Stimulated activated CD4-positive, alpha-beta T cell treated with anti-CD3 and anti-CD28 coated beads, Interleukin-2, amount 100 ng/mL, for 4 hours (primary cell): Measurements from ENCODE around the gene FTO.

Source experiments
- DNase-seq: peaks from one replicate; pipeline ENCODE4 v3.0.0-alpha.2; 2020; ENCODE audit warnings: low read depth

Gene FTO

DNA sequence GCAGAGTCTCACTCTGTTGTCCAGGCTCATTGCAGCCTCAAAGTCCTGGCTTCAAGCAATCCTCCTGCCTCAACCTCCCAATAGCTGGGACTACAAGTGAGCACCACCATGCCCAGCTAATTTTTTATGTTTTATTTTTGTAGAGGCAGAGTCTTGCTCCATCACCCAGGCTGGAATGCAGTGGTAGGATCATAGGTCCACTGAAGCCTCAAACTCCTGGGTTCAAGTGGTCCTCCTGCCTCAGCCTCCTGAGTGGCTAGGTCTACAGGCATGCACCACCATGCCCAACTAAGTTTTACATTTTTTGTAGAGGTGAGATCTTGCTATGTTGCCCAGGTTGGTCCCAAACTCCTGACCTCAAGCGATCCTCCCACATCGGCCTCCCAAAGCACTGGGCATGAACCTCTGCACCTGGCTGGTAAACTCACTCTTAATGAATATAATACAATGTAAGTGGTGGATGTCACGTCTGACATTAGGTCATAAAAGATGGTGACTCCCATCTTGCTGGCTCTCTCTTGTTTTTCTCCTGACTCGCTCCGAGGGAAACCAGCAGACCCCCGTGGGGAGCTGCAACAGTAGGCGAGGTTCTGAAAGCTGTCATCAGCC is 456.4 kb downstream of the FTO start:
- DNase-seq, result no peak

GRCh38 chr16:54160939-54161897 is 457.3 kb downstream of the FTO start:
- DNase-seq, result no peak

DNA sequence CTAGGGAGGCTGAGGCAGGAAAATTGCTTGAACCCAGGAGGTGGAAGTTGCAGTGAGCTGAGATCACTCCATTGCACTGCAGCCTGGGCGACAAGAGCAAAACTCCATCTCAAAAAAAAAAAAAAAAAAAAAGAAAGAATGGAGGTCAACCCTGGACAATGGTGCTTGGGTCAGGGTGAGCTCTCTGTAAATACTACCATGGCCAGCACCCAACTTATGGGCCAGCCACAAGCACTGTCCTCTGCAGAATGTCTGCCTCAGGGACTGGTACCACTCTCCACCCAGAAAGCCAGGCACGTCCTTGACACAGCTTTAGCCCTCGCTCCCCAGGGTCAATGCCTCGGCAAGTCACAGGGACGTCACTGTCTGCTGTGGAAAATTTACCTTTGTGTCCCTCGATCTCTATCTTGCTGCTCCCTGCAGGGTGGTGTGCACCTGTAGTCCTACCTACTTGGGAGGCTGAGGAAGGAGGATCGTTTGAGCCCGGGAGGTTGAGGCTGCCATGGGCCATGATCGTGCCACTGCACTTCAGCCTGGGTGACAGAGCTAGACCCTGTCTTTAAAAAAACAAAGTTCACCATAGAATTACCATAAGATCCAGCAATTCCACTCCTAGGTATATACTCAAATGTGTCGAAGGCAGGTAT is 459.4 kb downstream of the FTO start:
- DNase-seq, result no peak

DNA sequence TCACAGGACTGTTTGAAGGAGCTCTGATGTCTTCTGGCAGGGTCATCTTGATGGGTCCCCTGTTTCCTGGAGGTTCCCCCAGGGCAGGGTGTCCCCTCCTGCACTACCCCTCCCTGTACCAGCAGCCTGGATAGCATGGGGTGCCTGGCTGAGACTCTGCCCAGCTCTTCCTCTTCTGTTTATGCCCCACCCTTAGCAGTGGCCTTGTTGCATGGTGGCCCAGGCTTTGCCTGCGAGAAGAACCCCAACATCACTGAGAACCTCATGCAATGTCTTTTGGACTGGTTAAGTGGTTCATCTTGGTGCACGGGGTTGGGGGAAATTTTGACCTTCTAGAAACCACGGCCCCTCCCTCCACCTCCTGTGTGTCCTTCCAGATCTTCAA is 460.8 kb downstream of the FTO start:
- no peak for DNase-seq

GRCh38 chr16:54165174-54165911 is 461.4 kb downstream of the FTO start:
- DNase-seq, result no peak

GRCh38 chr16:54165912-54166865 is 462.2 kb downstream of the FTO start:
- DNase-seq, result no peak

- DNase-seq, result no peak
These were observed 465.2 kb downstream of the FTO start for GRCh38 chr16:54169112-54169511.

- no peak for DNase-seq
These were observed 467.9 kb downstream of the FTO start for GRCh38 chr16:54171626-54172537.

- DNase-seq, result no peak
These were observed 469.5 kb downstream of the FTO start for GRCh38 chr16:54173490-54173889.

DNA sequence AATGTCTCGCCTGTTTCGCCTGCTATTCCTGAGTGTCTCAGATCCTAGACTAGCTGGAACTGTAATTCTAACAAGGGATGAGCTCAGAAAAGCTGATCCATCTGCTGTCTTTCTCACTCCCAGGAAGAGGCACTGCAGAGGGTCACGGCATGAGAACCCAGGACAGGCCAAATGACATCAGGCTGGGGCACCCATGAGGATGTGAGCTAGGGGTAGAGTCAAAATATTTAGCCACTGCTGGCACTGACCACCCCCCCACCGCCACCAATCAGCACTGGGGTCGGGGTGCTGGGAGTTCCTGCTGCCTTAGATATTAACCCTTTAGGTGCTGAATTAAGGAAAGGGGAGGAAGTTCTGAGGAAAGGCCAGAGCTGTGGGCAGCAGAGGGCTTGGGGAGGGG is 470.2 kb downstream of the FTO start:
- no peak for DNase-seq

DNA sequence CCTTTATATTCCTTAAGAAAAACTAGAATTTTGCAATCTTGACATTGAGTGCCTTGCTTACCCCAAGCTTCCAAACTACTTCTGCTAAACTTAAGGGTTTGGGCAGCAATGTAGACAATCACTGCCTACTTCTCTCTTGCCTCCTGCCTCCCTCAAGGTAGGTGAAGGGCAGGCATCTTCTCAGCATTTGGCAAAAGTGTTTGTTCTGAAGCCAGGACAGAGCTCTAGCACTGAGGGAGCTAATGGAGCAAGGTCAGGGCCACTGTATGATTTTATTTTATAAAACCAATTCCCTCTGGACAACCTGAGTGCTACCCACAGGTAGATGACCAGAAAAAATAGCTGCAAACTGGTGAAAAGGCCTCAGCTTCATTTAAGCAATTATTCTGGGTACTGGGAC is 470.8 kb downstream of the FTO start:
- DNase-seq, result no peak

GRCh38 chr16:54175169-54175551 is 471.2 kb downstream of the FTO start:
- no peak for DNase-seq

DNA sequence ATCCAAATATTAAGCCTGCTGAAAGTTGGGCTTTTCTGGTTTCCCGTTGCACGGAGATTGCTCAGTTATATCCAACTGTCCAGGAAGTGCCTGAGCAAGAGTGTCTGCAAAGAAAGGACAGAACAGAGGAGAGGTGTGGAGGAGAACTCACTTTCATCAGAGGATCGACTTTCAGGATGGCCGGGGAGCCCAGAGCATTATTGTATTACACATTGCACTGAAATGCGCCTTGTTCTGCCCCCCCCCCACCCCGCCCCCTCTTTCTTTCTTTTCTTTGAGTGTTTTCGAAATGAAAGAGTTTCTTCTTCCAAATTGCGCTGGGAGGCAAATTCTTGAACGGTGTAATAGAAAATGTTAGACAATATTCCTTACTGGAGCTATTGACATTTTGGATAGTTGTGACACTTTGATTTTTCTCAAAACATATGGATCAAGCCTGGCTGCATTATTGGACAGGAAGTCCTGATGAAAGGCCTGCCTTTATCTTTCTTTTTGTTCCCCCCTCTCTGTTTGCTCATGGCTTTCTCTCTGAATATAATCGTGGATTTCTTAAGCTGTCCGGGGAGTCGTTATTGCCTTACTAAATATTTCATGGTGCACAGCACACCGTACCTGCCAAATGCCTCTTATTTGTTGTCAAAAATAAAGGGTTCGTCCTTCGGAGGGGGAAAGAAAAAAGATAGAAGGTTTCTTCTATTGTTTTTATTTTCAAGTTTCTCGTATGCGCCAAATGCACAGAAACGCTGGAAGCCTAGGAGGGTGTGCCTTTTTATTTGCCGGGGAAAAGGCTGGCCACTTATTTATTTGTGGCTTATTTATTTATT is 471.8 kb downstream of the FTO start:
- no peak for DNase-seq

DNA sequence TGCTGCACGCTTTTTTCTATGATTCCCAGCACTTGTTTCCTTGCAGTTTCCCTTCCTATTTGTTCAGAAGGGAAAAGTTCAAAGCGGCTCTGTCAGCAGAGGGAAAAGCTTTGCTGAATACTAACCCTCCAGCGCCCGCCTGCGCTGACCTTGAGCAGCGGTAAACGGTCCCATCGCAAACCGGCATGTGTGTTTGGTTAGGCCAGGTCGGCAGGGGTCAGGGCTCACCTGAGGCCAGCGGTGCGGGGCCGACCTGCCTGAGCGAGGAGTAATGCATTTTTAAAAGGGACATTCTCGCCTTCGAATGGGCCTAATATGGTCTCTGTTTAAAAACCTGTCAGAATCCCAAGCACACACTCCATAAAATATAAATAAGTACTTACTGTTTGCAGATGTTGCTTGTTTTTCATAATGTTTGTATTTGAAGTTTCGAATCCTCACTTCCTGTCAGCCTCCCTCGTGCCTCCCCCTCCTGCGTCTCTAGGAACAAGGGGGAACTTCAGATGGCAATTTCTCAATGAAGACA is 472.5 kb downstream of the FTO start:
- no peak for DNase-seq

- no peak for DNase-seq
These were observed 473.3 kb downstream of the FTO start for GRCh38 chr16:54177052-54177861.

DNA sequence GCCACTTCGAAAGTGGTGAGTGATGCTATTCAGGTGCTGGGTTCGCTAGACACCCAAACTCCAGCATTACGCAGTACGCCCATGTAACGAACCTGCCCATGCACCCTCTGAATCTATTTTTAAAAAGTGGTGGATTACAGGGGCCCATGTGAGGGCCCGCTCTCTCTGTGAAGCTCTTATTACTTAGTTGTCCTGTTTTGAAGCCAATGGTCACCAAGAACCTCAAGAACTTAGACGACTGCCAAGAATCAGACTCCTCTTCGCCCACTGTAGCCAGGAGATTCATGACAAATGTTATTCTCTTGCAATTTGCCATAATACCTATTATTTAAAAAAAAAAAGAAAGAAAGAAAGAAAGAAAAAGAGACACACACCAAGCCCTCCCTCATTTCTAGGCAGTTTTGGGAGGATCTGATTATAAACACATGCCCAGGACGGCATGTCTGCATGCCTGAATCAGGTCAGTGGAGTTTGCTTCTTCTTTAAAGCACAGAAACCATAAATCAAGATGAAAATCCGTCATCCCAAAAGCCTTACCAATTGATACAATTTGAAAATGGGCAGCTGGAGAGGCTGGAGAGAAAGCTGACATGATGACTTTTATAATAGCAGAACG is 474.0 kb downstream of the FTO start:
- DNase-seq, result no peak

GRCh38 chr16:54178478-54178976 is 474.6 kb downstream of the FTO start:
- no peak for DNase-seq
